Regular cardiac myocyte (primary cell): Measurements from ENCODE around the gene GRAPL. TPM values are rescaled to one million over a fixed set of nuclear protein-coding genes. Genes with fewer than 3 reads are reported as not detected.

ENCODE experiments used
- total RNA-seq: library from RNA; depleted of rRNA; stranded (reverse); fragments of >200 nt; gene quantifications from 2 replicates; pipeline ENCODE4 v1.2.3, GENCODE V29; 2014

The GRAPL gene
- under 0.01 TPM in 1 of 2 replicates, not detected in the other for total RNA-seq

DNA sequence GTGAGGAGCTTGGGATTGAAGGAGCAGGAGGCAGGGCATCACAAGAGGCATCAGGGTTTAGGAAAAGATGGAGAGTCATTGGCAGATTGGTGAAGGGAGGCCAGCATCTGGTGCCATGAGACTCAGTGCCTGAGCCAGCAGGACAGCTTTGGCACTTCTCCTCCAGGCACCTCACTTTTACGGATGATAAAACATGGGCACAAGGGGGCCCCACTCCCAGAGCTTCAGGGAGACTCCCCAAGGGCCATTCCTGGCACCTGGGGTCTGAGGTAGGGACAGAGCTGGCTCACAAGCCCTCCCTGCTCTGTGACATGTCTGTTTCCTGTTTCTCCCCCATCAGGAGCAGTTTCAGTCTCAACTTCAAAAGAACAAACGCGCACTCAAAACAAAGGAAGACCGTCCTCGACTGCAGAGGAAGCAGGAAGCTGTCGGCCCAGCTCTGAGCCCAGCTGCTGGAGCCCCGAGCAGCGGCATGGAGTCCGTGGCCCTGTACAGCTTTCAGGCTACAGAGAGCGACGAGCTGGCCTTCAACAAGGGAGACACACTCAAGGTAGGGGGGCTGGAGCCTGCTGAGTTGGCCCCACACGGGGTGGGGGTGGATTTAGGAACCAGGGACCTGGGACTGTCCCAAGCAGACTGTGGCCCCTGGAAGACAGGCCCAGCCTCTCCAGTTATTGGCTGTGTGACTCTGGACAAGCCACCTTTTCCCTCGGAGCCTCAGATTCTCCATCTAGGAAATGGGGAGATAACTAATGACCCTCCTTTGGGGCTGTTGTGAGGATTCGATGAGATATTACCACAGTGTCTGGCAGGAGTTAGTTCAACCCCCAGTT is at the start of gene GRAPL:
GRAPL (plus strand) TSS at position 442 of the 833 bp plus-strand sequence; CDS start at position 473, 31 bp downstream.

Other genes with a start within 250 kb of the GRAPL start
- gene SLC5A10, start 175.4 kb upstream of the GRAPL start, total RNA-seq: under 0.01 TPM in 1 of 2 replicates, not detected in the other
- gene FAM83G, start 122.8 kb upstream of the GRAPL start, total RNA-seq: 18.6 and 24.2 TPM in 2 replicates
- 0.58 and 0.85 TPM in 2 replicates for gene GRAP, start 80.6 kb upstream of the GRAPL start, total RNA-seq
- gene EPN2, start 109.8 kb downstream of the GRAPL start, total RNA-seq: 23.7 and 33.7 TPM in 2 replicates
- gene B9D1, start 235.1 kb downstream of the GRAPL start, total RNA-seq: 28.0 and 31.9 TPM in 2 replicates